ENCODE data around the gene BTNL3.

The BTNL3 gene

GRCh38 chr5:181031716-181032115 lies 43.1 kb downstream of the BTNL3 start:
- Histone ChIP-seq H3K4me1 (ENCODE audit: low read length) (no peaks in the 10 kb centered on the region), H4K20me1 (ENCODE audit: insufficient read depth, low read length) (no peaks in the 10 kb centered on the region), H3K79me2 (ENCODE audit: low read length) (no peaks in the 10 kb centered on the region), H3K27ac (ENCODE audit: low read length) (no peak overlapping the region), H3K27me3 (ENCODE audit: low read depth, low read length) (no peaks in the 10 kb centered on the region), H3K9me3 (ENCODE audit: insufficient read depth, low read length) (no peaks in the 10 kb centered on the region), H3K9ac (ENCODE audit: low read length) (no peak overlapping the region), H3K36me3 (replicated peaks; ENCODE audit: low read depth, low read length) (no peaks in the 10 kb centered on the region), H2AFZ (ENCODE audit: low read depth, low read length) (no peak overlapping the region), H3K4me2 (ENCODE audit: low read length) (no peak overlapping the region), H3K4me3 (ENCODE audit: low read length) (no peak overlapping the region)
- no peak for TF ChIP-seq CTCF (IDR thresholded peaks at IDR 0.05; ENCODE audit: low read depth, low read length)
- no peak for TF ChIP-seq EZH2phosphoT487 (IDR thresholded peaks at IDR 0.05; ENCODE audit: low read depth)

- Histone ChIP-seq H3K79me2 (ENCODE audit: low read length) (no peaks in the 10 kb centered on the region), H3K4me2 (ENCODE audit: low read length) (no peak overlapping the region), H2AFZ (ENCODE audit: low read depth, low read length) (no peak overlapping the region), H3K27ac (ENCODE audit: low read length) (no peak overlapping the region), H3K9me3 (ENCODE audit: insufficient read depth, low read length) (no peaks in the 10 kb centered on the region), H4K20me1 (ENCODE audit: insufficient read depth, low read length) (no peaks in the 10 kb centered on the region), H3K4me1 (ENCODE audit: low read length) (no peaks in the 10 kb centered on the region), H3K36me3 (replicated peaks; ENCODE audit: low read depth, low read length) (no peaks in the 10 kb centered on the region), H3K4me3 (ENCODE audit: low read length) (no peak overlapping the region), H3K27me3 (ENCODE audit: low read depth, low read length) (peaks cover 6% of the 10 kb centered on the region; the same call in 1 of the 2 replicates), H3K9ac (ENCODE audit: low read length) (no peak overlapping the region)
- TF ChIP-seq EZH2phosphoT487 (IDR thresholded peaks at IDR 0.05; ENCODE audit: low read depth) (no peak), CTCF (IDR thresholded peaks at IDR 0.05; ENCODE audit: low read depth, low read length) (no peak)
Measured at GRCh38 chr5:181035991-181036815, 47.6 kb downstream of the BTNL3 start.

- no peak overlapping the region for H3K4me2 ChIP-seq (ENCODE audit: low read length)
- H3K4me1 ChIP-seq (ENCODE audit: low read length) = no peaks in the 10 kb centered on the region
Measured at GRCh38 chr5:181036816-181037364, 48.2 kb downstream of the BTNL3 start.

More at GRCh38 chr5:181036816-181037364, 48.2 kb downstream of the BTNL3 start:
- Histone ChIP-seq H3K36me3 (replicated peaks; ENCODE audit: low read depth, low read length) (no peaks in the 10 kb centered on the region), H3K27ac (ENCODE audit: low read length) (no peak overlapping the region), H3K79me2 (ENCODE audit: low read length) (no peaks in the 10 kb centered on the region), H3K4me3 (ENCODE audit: low read length) (no peak overlapping the region), H3K27me3 (ENCODE audit: low read depth, low read length) (peaks cover 9% of the 10 kb centered on the region; the same call in 1 of the 2 replicates), H2AFZ (ENCODE audit: low read depth, low read length) (no peak overlapping the region), H3K9ac (ENCODE audit: low read length) (no peak overlapping the region), H3K9me3 (ENCODE audit: insufficient read depth, low read length) (no peaks in the 10 kb centered on the region), H4K20me1 (ENCODE audit: insufficient read depth, low read length) (no peaks in the 10 kb centered on the region)
- no peak for TF ChIP-seq EZH2phosphoT487 (IDR thresholded peaks at IDR 0.05; ENCODE audit: low read depth)
- no peak for TF ChIP-seq CTCF (IDR thresholded peaks at IDR 0.05; ENCODE audit: low read depth, low read length)
